Ovary (tissue), 9 donors: ENCODE measurements around the gene PLXNB2. TPM values are rescaled to one million over a fixed set of nuclear protein-coding genes. Genes with fewer than 3 reads are reported as not detected.
A peak's percentile ranks its signal among the peaks of the same experiment; 100 is the strongest.

Experiments used
- DNase-seq, 5 donors: peaks; one replicate each; pipeline ENCODE4 v3.0.0-alpha.2; 2019 to 2020
- H3K27ac ChIP-seq, 2 donors: fragments of 200-600 bp; one replicate each; pipeline versions ENCODE4 v1.5.1 to v1.8.0; 2019 to 2022
- H3K27me3 ChIP-seq: fragments of 200-600 bp; one replicate; pipeline ENCODE4 v1.8.0; 2022
- H3K36me3 ChIP-seq: fragments of 200-600 bp; sonication (generic); one replicate; pipeline ENCODE4 v1.5.1; 2019
- H3K4me1 ChIP-seq: one replicate; pipeline ENCODE4 v1.8.1; 2013; ENCODE audit warnings: mild to moderate bottlenecking, moderate library complexity; ENCODE audit not compliant: insufficient read depth
- H3K4me3 ChIP-seq: fragments of 200-600 bp; sonication (generic); one replicate; pipeline ENCODE4 v1.5.1; 2017
- H3K9me3 ChIP-seq, 2 donors: fragments of 200-600 bp in 1 of 2; sonication (generic) in 1 of 2; one replicate each; pipeline versions ENCODE4 v1.5.1 to v1.8.1; 2013 to 2019; ENCODE audit warnings: mild to moderate bottlenecking in 1 of 2, moderate library complexity in 1 of 2
- CTCF ChIP-seq, 3 donors: fragments of 450-650 bp in 2 of 3; fragments of 200-600 bp in 1 of 3; IDR thresholded peaks; one replicate each; pipeline versions ENCODE4 v1.5.1 to v1.8.0; 2016 to 2022; ENCODE audit warnings: antibody characterized with exemption in 3 of 3, mild to moderate bottlenecking in 1 of 3
- EP300 ChIP-seq: sonication (generic); formaldehyde crosslinking; IDR thresholded peaks from one replicate; pipeline ENCODE4 v1.6.1; 2017; ENCODE audit warnings: antibody characterized with exemption
- POLR2A ChIP-seq: fragments of 450-650 bp; IDR thresholded peaks from one replicate; pipeline ENCODE4 v1.6.1; 2017; ENCODE audit warnings: antibody characterized with exemption, mild to moderate bottlenecking, moderate library complexity
- WGBS, 3 donors: extraction: QIAGEN DNeasy Blood & Tissue Kit in 1 of 3; methylation state at CpG; one replicate each; pipeline versions ENCODE4 v1.1.5 to v1.1.7; 2013 to 2017; 5-methylcytosine and 5-hydroxymethylcytosine counted together
- intact Hi-C, 4 donors: fragments of 100-400 bp; cut with DNase I; formaldehyde crosslinking; loops; one replicate each; pipeline versions ENCODE4 v1.11.0 to v1.15.1; 2022 to 2023
- polyA plus RNA-seq, 2 donors: library from polyadenylated mRNA; stranded (reverse); fragments of 200-250 nt in 1 of 2; fragments of 350-450 nt in 1 of 2; fragmentation: Illumina TruSeq in 1 of 2; extraction: RNeasy Lipid Tissue Mini Kit (QIAGEN cat#74804) in 1 of 2; gene quantifications; one replicate each; pipeline ENCODE4 v1.2.3, GENCODE V29; 2013 to 2014
- total RNA-seq, 7 donors: library from RNA; depleted of rRNA in 2 of 7; stranded (reverse); fragments of >200 nt in 2 of 7; fragmentation: NEBNext Ultra II Directional in 3 of 7; extraction: Animal tissue kit (Norgen Biotek cat#: 25700) in 3 of 7; gene quantifications; one replicate each; pipeline versions ENCODE4 v1.1.0 to v1.2.4, GENCODE V29; 2016 to 2023
- donor health status: DM: no; HTN: no; CAD: no; lungs with moderate emphysema.
- donor health status: DM: no; HTN: no; CAD: no.
- donor health status: Bipolar disorder and iron deficiency.
- donor health status: DM: yes; HTN: yes; CAD: no.
- donor health status: DM: no; HTN: no; CAD: no.
- donor health status: DM: yes; HTN: yes; CAD: no.

PLXNB2 gene
- total and polyA plus RNA-seq, 9 donors: 26.5 to 274 (median 205) TPM

GRCh38 chr22:50303848-50304527 lies 3.5 kb downstream of the PLXNB2 start:
- Histone ChIP-seq H3K27me3 (no peaks in the 10 kb centered on the region), H3K4me1 (peaks cover 65% of the 10 kb centered on the region), H3K4me3 (no peak overlapping the region), H3K27ac (peak overlapping the region; percentile 37 to 91), H3K36me3 (no peaks in the 10 kb centered on the region), H3K9me3 (no peaks in the 10 kb centered on the region)
- DNase-seq: peak in 2 of 5 donors; percentile 61 to 66
- intact Hi-C loops: no loop called here
- WGBS, 3 donors: 20 to 40% (median 35%) methylated on average over 8 to 11 of the region's 11 CpGs
- TF ChIP-seq CTCF (IDR thresholded peaks at IDR 0.05): no peak
- no peak for TF ChIP-seq EP300
- TF ChIP-seq POLR2A: no peak

DNA sequence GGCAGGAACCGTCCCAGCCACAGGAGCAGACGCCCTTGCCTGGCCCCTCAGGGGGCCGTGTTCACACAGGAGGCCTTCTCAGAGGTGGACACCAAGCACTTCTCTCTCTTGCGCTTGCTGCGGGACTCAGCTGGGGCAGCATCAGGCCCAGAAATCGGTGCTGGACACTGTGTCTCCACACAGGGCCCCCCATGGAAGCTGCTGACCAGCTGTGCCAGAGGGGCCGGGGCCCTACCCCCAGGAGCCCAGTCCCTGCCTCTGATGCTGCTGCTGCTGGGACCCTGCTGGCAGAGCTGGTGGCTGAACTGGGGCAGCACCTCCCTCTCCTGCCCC lies 4.0 kb downstream of the PLXNB2 start:
- peak in 1 of 5 donors; percentile 38 for DNase-seq
- Histone ChIP-seq H3K27ac (peak overlapping the region; percentile 37 to 91), H3K36me3 (no peaks in the 10 kb centered on the region), H3K27me3 (no peaks in the 10 kb centered on the region), H3K4me1 (peaks cover 66% of the 10 kb centered on the region), H3K4me3 (no peak overlapping the region), H3K9me3 (no peaks in the 10 kb centered on the region)
- TF ChIP-seq POLR2A (no peak), CTCF (IDR thresholded peaks at IDR 0.05) (no peak), EP300 (no peak)
- intact Hi-C loops: no loop called here
- WGBS, 3 donors: 44 to 49% (median 48%) methylated on average over 7 of the region's 7 CpGs

DNA sequence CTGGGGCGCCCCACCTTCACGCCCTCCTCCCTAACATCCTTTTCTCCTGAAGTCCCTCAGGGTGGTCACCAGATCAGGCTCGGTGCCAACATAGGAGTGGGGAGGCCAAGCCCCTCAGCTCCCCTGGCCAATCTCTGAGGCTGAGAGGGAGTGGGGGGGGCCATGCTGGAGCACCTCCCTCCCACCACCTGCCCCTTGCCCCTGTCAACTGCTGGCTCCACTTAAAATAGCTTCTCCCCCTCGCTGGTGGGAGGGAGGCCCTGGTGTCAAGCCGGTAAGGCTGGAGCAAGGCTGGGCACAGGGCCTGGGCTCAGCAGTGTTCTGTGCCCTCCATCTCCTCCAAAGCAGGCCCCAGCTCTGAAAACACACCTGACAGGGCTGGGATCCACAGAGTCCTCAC lies 4.9 kb downstream of the PLXNB2 start:
- Histone ChIP-seq H3K4me1 (peaks cover 63% of the 10 kb centered on the region), H3K36me3 (no peaks in the 10 kb centered on the region), H3K27ac (peak overlapping the region; percentile 37 to 91), H3K27me3 (no peaks in the 10 kb centered on the region), H3K9me3 (no peaks in the 10 kb centered on the region), H3K4me3 (no peak overlapping the region)
- intact Hi-C loops: no loop called here
- no peak for TF ChIP-seq CTCF (IDR thresholded peaks at IDR 0.05)
- no peak for TF ChIP-seq POLR2A
- TF ChIP-seq EP300: no peak
- WGBS, 3 donors: 26 to 41% (median 38%) methylated on average over 3 to 5 of the region's 5 CpGs
- DNase-seq: peak in 1 of 5 donors; percentile 56

DNA sequence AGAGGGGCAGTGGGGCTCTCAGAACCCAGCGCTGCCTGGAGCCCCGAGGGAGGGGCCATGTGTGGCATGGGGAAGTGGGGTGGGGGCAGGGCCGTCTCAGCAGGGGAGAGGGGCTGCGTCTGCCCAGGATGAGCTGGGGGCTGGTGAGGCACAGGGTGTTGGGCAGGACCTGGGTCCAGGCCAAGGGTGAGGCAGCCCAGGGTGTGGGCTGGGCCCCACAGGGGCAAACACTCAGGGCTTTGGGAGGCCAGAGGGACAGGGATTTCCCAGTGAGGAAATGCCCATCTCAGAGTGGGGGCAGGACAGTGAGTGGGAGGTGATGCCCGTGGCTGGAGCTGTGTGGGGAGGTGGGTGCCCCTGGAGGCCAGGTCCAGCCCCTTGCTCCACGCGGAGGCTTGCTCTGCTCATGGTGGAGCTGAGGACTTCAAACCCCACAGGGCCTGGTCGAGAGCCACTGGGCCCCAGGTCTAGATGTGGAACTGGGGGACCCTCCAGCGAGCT lies 5.4 kb downstream of the PLXNB2 start:
- intact Hi-C loops: no loop called here
- no peak for TF ChIP-seq CTCF (IDR thresholded peaks at IDR 0.05)
- TF ChIP-seq EP300: no peak
- TF ChIP-seq POLR2A: no peak
- WGBS, 3 donors: 32 to 44% (median 34%) methylated on average over 8 to 9 of the region's 9 CpGs
- Histone ChIP-seq H3K36me3 (no peaks in the 10 kb centered on the region), H3K4me1 (peaks cover 67% of the 10 kb centered on the region), H3K27ac (peak overlapping the region; percentile 37 to 91), H3K27me3 (no peaks in the 10 kb centered on the region), H3K4me3 (no peak overlapping the region), H3K9me3 (no peaks in the 10 kb centered on the region)
- DNase-seq: peak in 1 of 5 donors; percentile 59
